ENCODE results near the gene DIPK2A. TPM values are rescaled to one million over a fixed set of nuclear protein-coding genes. Genes with fewer than 3 reads are reported as not detected.

The DIPK2A gene
- total and polyA plus RNA-seq, 2 of the 13 experiments (the other 11 are each of a cell fraction or from before 2014, with no cell fraction given): 5.8 to 8.0 TPM

GRCh38 chr3:144018776-144019175 is 47.2 kb downstream of the DIPK2A start (continued):
- no peak for TF ChIP-seq HMGXB4 (CRISPR knock-in tag; IDR thresholded peaks at IDR 0.05; ENCODE audit: borderline replicate concordance in 1 of 2, low read depth in 1 of 2)

Other genes with a start within 250 kb of the DIPK2A start
- gene SLC9A9, start 123.4 kb upstream of the DIPK2A start, total RNA-seq (2016; rRNA removed; fragmentation: Illumina TruSeq; extraction: Trizol): not detected in 2 replicates
- not detected in 2 replicates for gene SLC9A9, start 123.4 kb upstream of the DIPK2A start, polyA plus RNA-seq (2011; rRNA removed)

Data from HepG2 (cell line).